Breast epithelium (tissue), 4 donors: ENCODE measurements around the gene XYLT1. TPM values are rescaled to one million over a fixed set of nuclear protein-coding genes. Genes with fewer than 3 reads are reported as not detected.
A peak's percentile ranks its signal among the peaks of the same experiment; 100 is the strongest.

Experiments used
- DNase-seq, 2 donors: peaks; one replicate each; pipeline ENCODE4 v3.0.0-alpha.2; 2019; ENCODE audit warnings: low spot score in 2 of 2
- H3K27ac ChIP-seq, 2 donors: fragments of 200-600 bp; sonication (generic) in 1 of 2; one replicate each; pipeline ENCODE4 v1.5.1; 2016 to 2019; ENCODE audit warnings: mild to moderate bottlenecking in 1 of 2
- H3K27me3 ChIP-seq, 2 donors: fragments of 200-600 bp; sonication (generic) in 1 of 2; one replicate each; pipeline versions ENCODE4 v1.5.1 to v1.6.0; 2017 to 2019; ENCODE audit warnings: control low read depth in 1 of 2, mild to moderate bottlenecking in 1 of 2
- H3K36me3 ChIP-seq: fragments of 200-600 bp; one replicate; pipeline ENCODE4 v1.5.1; 2019
- H3K4me1 ChIP-seq, 2 donors: fragments of 200-600 bp; sonication (generic); one replicate each; pipeline ENCODE4 v1.5.1; 2016 to 2019; ENCODE audit warnings: control low read depth in 1 of 2
- H3K4me3 ChIP-seq, 3 donors: fragments of 200-600 bp; sonication (generic); 1 replicate in 2 of 3; 2 replicates in 1 of 3; pipeline ENCODE4 v1.5.1; 2016 to 2019; ENCODE audit warnings: mild to moderate bottlenecking in 3 of 3, moderate library complexity in 2 of 3
- H3K9me3 ChIP-seq, 2 donors: fragments of 200-600 bp; sonication (generic) in 1 of 2; one replicate each; pipeline ENCODE4 v1.5.1; 2016 to 2019; ENCODE audit warnings: control low read depth in 1 of 2
- POLR2A ChIP-seq: fragments of 450-650 bp; IDR thresholded peaks from one replicate; pipeline ENCODE4 v1.6.1; 2016; ENCODE audit warnings: antibody characterized with exemption, mild to moderate bottlenecking, moderate library complexity
- POLR2AphosphoS5 ChIP-seq, 3 donors: sonication (generic); formaldehyde crosslinking; IDR thresholded peaks; one replicate each; pipeline ENCODE4 v1.6.1; 2017; ENCODE audit warnings: antibody characterized with exemption in 3 of 3
- intact Hi-C: fragments of 100-400 bp; cut with DNase I; formaldehyde crosslinking; loops from one replicate; pipeline ENCODE4 v1.15.1; 2023; ENCODE audit warnings: low total_unique reads
- total RNA-seq, 3 donors: library from RNA; depleted of rRNA; stranded (reverse); fragments of >200 nt; gene quantifications; one replicate each; pipeline ENCODE4 v1.1.0, GENCODE V29; 2016
- TF ChIP-seq, protein P1 (sequence below), 3 donors: fragments of 450-650 bp; IDR thresholded peaks; one replicate each; pipeline ENCODE4 v1.5.1; 2016 to 2017; ENCODE audit warnings: antibody characterized with exemption in 3 of 3, mild to moderate bottlenecking in 3 of 3, moderate library complexity in 3 of 3

The XYLT1 gene
- total RNA-seq, 3 donors from 2014 or later: 11.9 to 32.8 (median 13.8) TPM

GRCh38 chr16:17403156-17403809, 67.5 kb downstream of the XYLT1 start:
- no peak for DNase-seq
- no peaks in the 10 kb centered on the region for H3K9me3 ChIP-seq
- H3K36me3 ChIP-seq: no peaks in the 10 kb centered on the region
- H3K27me3 ChIP-seq: no peaks in the 10 kb centered on the region
- peak overlapping the region in 1 of 2 donors; percentile 11 for H3K27ac ChIP-seq
- H3K4me1 ChIP-seq: peaks cover 5 to 8% of the 10 kb centered on the region in 2 donors
- intact Hi-C loops: no loop called here
- H3K4me3 ChIP-seq: no peak overlapping the region
- no peak for TF ChIP-seq POLR2A
- TF ChIP-seq, protein P1, sequence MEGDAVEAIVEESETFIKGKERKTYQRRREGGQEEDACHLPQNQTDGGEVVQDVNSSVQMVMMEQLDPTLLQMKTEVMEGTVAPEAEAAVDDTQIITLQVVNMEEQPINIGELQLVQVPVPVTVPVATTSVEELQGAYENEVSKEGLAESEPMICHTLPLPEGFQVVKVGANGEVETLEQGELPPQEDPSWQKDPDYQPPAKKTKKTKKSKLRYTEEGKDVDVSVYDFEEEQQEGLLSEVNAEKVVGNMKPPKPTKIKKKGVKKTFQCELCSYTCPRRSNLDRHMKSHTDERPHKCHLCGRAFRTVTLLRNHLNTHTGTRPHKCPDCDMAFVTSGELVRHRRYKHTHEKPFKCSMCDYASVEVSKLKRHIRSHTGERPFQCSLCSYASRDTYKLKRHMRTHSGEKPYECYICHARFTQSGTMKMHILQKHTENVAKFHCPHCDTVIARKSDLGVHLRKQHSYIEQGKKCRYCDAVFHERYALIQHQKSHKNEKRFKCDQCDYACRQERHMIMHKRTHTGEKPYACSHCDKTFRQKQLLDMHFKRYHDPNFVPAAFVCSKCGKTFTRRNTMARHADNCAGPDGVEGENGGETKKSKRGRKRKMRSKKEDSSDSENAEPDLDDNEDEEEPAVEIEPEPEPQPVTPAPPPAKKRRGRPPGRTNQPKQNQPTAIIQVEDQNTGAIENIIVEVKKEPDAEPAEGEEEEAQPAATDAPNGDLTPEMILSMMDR (IDR thresholded peaks at IDR 0.05): no peak
- TF ChIP-seq POLR2AphosphoS5 (IDR thresholded peaks at IDR 0.05): no peak

DNA sequence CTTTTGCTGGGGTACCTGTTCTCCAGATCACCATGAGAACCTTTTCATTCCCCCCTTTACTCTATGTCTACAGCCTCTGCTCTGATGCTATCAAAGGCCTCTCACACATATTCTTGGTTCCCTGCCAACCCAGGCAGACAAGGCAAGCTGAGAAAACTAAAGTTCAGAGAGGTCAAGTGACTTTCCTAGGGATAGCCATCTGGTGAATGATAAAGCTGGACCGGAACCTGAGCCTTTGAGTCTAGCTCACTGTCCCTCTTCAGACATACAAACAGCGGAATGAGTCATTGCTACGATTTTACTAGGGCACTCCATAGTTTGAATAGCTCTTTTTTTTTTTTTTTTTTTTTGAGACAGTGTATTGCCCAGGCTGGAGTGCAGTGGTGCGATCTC, 73.3 kb downstream of the XYLT1 start:
- no peak for DNase-seq
- Histone ChIP-seq H3K27me3 (no peaks in the 10 kb centered on the region), H3K9me3 (no peaks in the 10 kb centered on the region), H3K27ac (peak overlapping the region in 1 of 2 donors; percentile 9), H3K36me3 (no peaks in the 10 kb centered on the region), H3K4me3 (no peak overlapping the region), H3K4me1 (peaks cover 0 to 10% of the 10 kb centered on the region in 2 donors)
- intact Hi-C loops: no loop called here
- TF ChIP-seq POLR2AphosphoS5 (IDR thresholded peaks at IDR 0.05): no peak
- no peak for TF ChIP-seq POLR2A
- TF ChIP-seq, protein P1 (IDR thresholded peaks at IDR 0.05): no peak

- Histone ChIP-seq H3K36me3 (no peaks in the 10 kb centered on the region), H3K4me1 (peaks cover 0 to 10% of the 10 kb centered on the region in 2 donors), H3K27me3 (no peaks in the 10 kb centered on the region), H3K27ac (peak overlapping the region; percentile 9 to 61), H3K9me3 (no peaks in the 10 kb centered on the region), H3K4me3 (no peak overlapping the region)
- DNase-seq: no peak
- intact Hi-C loops: no loop called here
- TF ChIP-seq POLR2A (no peak), POLR2AphosphoS5 (IDR thresholded peaks at IDR 0.05) (no peak)
- TF ChIP-seq, protein P1 (IDR thresholded peaks at IDR 0.05): no peak
Observed at GRCh38 chr16:17396762-17397498, 73.8 kb downstream of the XYLT1 start.

- TF ChIP-seq, protein P1 (IDR thresholded peaks at IDR 0.05): no peak
- peak in 1 of 3 donors; percentile 16 for TF ChIP-seq POLR2AphosphoS5 (IDR thresholded peaks at IDR 0.05)
- TF ChIP-seq POLR2A: no peak
- Histone ChIP-seq H3K27me3 (no peaks in the 10 kb centered on the region), H3K4me1 (peaks cover 0 to 10% of the 10 kb centered on the region in 2 donors), H3K9me3 (no peaks in the 10 kb centered on the region), H3K4me3 (no peak overlapping the region), H3K36me3 (no peaks in the 10 kb centered on the region), H3K27ac (peak overlapping the region; percentile 6 to 61)
- DNase-seq: peak in 1 of 2 donors; percentile 36
- intact Hi-C loops: no loop called here
Observed at GRCh38 chr16:17395849-17396480, 74.8 kb downstream of the XYLT1 start.
